K562 (cell line): ENCODE results near the gene MRAP2. TPM values are rescaled to one million over a fixed set of nuclear protein-coding genes. Genes with fewer than 3 reads are reported as not detected.

Source experiments
- ARID1B ChIP-seq: fragments of 450-650 bp; IDR thresholded peaks from 2 replicates; pipeline ENCODE4 v1.6.1; 2016; ENCODE audit warnings: antibody characterized with exemption, mild to moderate bottlenecking, inconsistent platforms
- BHLHE40 ChIP-seq: IDR thresholded peaks from 2 replicates; pipeline ENCODE4 v1.6.1; 2011; ENCODE audit warnings: low read length, improper control_type of control experiment
- CBX5 ChIP-seq: IDR thresholded peaks from 2 replicates; pipeline ENCODE4 v1.6.1; 2014; ENCODE audit warnings: low read depth, borderline replicate concordance
- ELF1 ChIP-seq: fragments of 200-800 bp; sonication (Bioruptor generic); IDR thresholded peaks from 2 replicates; pipeline ENCODE4 v1.6.1; 2016; ENCODE audit warnings: missing genetic modification characterization, missing compliant biosample characterization
- FOXJ3 ChIP-seq: sonication (generic); formaldehyde crosslinking; IDR thresholded peaks from 2 replicates; pipeline ENCODE4 v1.4.0; 2020; ENCODE audit warnings: mild to moderate bottlenecking, missing genetic modification reagents
- GABPB2 ChIP-seq: fragments of 250-450 bp; sonication (Bioruptor Pico); conservative IDR thresholded peaks from 2 replicates; pipeline ENCODE4 v1.5.1; 2021; ENCODE audit warnings: mild to moderate bottlenecking
- JUND ChIP-seq, 2 experiments: IDR thresholded peaks; 2 replicates in 1 of 2; 3 replicates in 1 of 2; pipeline ENCODE4 v1.6.1; 2011; ENCODE audit warnings: borderline replicate concordance in 2 of 2, low read depth in 2 of 2, low read length in 2 of 2, improper control_type of control experiment in 1 of 2, missing biosample characterization in 1 of 2, missing genetic modification characterization in 1 of 2, missing genetic modification reagents in 1 of 2
- KLF6 ChIP-seq: fragments of 250-450 bp; sonication (Bioruptor Pico); IDR thresholded peaks from 2 replicates; pipeline ENCODE4 v1.4.0; 2020; ENCODE audit warnings: mild to moderate bottlenecking, moderate library complexity, borderline replicate concordance
- LARP7 ChIP-seq: fragments of 450-650 bp; IDR thresholded peaks from 2 replicates; pipeline ENCODE4 v1.6.1; 2016
- NELFE ChIP-seq: IDR thresholded peaks from 2 replicates; pipeline ENCODE4 v1.6.1; 2011; ENCODE audit warnings: mild to moderate bottlenecking; ENCODE audit not compliant: insufficient read depth, insufficient read length
- NEUROD1 ChIP-seq: fragments of 150-350 bp; IDR thresholded peaks from 2 replicates; pipeline ENCODE4 v1.6.1; 2014; ENCODE audit warnings: borderline replicate concordance, low read length, low read depth; ENCODE audit not compliant: partially characterized antibody
- NFRKB ChIP-seq: fragments of 450-650 bp; IDR thresholded peaks from 2 replicates; pipeline ENCODE4 v1.6.1; 2016; ENCODE audit warnings: low read depth
- NRF1 ChIP-seq, 2 experiments: fragments of 450-650 bp; IDR thresholded peaks in 1 of 2; conservative IDR thresholded peaks in 1 of 2; 2 replicates each; pipeline ENCODE4 v1.6.1; 2014; ENCODE audit warnings: mild to moderate bottlenecking in 2 of 2
- PRPF4 ChIP-seq: fragments of 200-400 bp; formaldehyde crosslinking; IDR thresholded peaks from one replicate; pipeline ENCODE4 v1.6.1; 2017; ENCODE audit warnings: low read length, low read depth, mild to moderate bottlenecking; ENCODE audit not compliant: insufficient read depth, poor library complexity, severe bottlenecking
- RBM34 ChIP-seq: fragments of 200-400 bp; formaldehyde crosslinking; IDR thresholded peaks from 2 replicates; pipeline ENCODE4 v1.6.1; 2018; ENCODE audit warnings: low read length, borderline replicate concordance; ENCODE audit not compliant: insufficient read depth
- RCOR1 ChIP-seq, 2 experiments: IDR thresholded peaks; 2 replicates each; pipeline ENCODE4 v1.6.1; 2012; ENCODE audit warnings: low read depth in 2 of 2, low read length in 2 of 2, borderline replicate concordance in 1 of 2, improper control_type of control experiment in 1 of 2
- SMAD4 ChIP-seq: fragments of 250-450 bp; sonication (Bioruptor Pico); conservative IDR thresholded peaks from 2 replicates; pipeline ENCODE4 v1.8.0; 2021; ENCODE audit warnings: inconsistent platforms, mild to moderate bottlenecking, moderate library complexity
- SOX6 ChIP-seq: fragments of 450-650 bp; IDR thresholded peaks from 2 replicates; pipeline ENCODE4 v1.6.1; 2014; ENCODE audit warnings: mild to moderate bottlenecking
- TCF3 ChIP-seq: sonication (generic); formaldehyde crosslinking; IDR thresholded peaks from 2 replicates; pipeline ENCODE4 v1.4.0; 2020; ENCODE audit warnings: mild to moderate bottlenecking, missing genetic modification reagents
- ZNF24 ChIP-seq: fragments of 450-650 bp; IDR thresholded peaks from 2 replicates; pipeline ENCODE4 v1.6.1; 2016
- ZNF384 ChIP-seq: IDR thresholded peaks from 2 replicates; pipeline ENCODE4 v1.6.1; 2012; ENCODE audit warnings: low read depth, low read length, improper control_type of control experiment
- ZNF431 ChIP-seq: sonication (generic); formaldehyde crosslinking; IDR thresholded peaks from 2 replicates; pipeline ENCODE4 v1.8.0; 2022; ENCODE audit warnings: mild to moderate bottlenecking, missing genetic modification reagents
- ZNF76 ChIP-seq: fragments of 250-450 bp; sonication (Bioruptor Pico); IDR thresholded peaks from 2 replicates; pipeline ENCODE4 v1.4.0; 2020; ENCODE audit warnings: mild to moderate bottlenecking, moderate library complexity, borderline replicate concordance
- polyA plus RNA-seq, 8 experiments: library from polyadenylated mRNA; depleted of rRNA in 4 of 8; stranded (reverse) in 5 of 8; unstranded in 3 of 8; fragments of >200 nt; fragmentation: Nextera tagmentation in 2 of 8; fragmentation: Illumina TruSeq in 1 of 8; extraction: Ambion mirVana in 2 of 8; extraction: Trizol in 1 of 8; gene quantifications; 2 replicates each; pipeline versions ENCODE4 v1.2.1 to v1.2.3, GENCODE V29; 2011 to 2014; ENCODE audit warnings: inconsistent platforms in 1 of 8, missing spikeins in 1 of 8
- total RNA-seq, 7 experiments: library from RNA; depleted of rRNA in 6 of 7; stranded (reverse); fragments of >200 nt in 6 of 7; fragmentation: Illumina TruSeq in 2 of 7; extraction: Trizol in 2 of 7; gene quantifications; 2 replicates each; pipeline versions ENCODE4 v1.2.1 to v1.2.3, GENCODE V29; 2011 to 2021; ENCODE audit warnings: low replicate concordance in 1 of 7
- TF ChIP-seq, protein P1 (sequence below): fragments of 450-650 bp; IDR thresholded peaks from 2 replicates; pipeline ENCODE4 v1.6.1; 2016; ENCODE audit warnings: borderline replicate concordance
- TF ChIP-seq, protein P2 (sequence below): sonication (generic); formaldehyde crosslinking; IDR thresholded peaks from 2 replicates; pipeline ENCODE4 v1.9.0; 2022; ENCODE audit warnings: mild to moderate bottlenecking, missing genetic modification reagents
- TF ChIP-seq, protein P3 (sequence below): fragments of 450-650 bp; conservative IDR thresholded peaks from 2 replicates; pipeline ENCODE4 v1.6.1; 2016; ENCODE audit warnings: missing genetic modification characterization, low read depth, mild to moderate bottlenecking, control low read depth, missing compliant biosample characterization

MRAP2 gene
- total and polyA plus RNA-seq, 9 of the 15 experiments (the other 6 are each of a cell fraction or from before 2014, with no cell fraction given), result 5.9 to 38.9 (median 9.3) TPM

DNA sequence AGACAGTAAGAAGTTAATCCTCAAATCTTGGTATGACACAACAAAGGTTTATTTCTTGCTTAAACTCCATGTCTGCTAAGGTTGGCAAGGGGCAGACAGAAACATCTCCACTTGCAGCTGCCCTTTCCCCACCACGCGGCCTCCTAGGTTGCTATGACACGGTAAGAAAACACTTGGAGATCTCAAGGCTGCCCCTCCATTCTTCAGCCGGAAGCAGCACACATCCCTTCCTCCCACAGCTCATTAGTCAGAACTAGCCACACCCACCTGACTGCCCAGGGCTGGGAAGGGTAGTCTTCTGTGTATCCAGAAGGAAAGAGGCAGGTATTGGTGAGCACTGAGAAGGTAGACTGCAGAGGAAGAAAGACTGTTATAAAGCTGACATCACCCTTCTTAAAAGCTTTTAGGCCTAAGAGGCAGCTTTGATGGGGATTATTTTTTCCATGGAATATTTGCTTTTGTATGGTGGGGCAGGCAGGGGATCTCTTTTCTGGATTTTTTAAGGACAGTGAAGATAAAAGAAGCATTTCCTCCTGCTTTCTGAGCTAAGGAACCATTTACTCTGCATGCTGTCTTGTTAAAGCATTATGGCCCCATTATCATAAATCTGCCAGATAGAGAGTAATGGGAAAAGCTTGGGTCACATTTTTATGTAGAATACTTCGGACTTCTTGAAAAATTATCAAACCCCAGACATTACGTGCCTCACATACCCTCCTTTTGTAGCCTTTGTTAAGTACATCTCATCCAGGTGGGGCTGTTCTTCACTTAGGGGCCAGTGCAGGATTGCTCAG lies 41.6 kb downstream of the MRAP2 start (continued):
- TF ChIP-seq NEUROD1 (no peak), SOX6 (no peak), ZNF24 (no peak), NELFE (no peak), FOXJ3 (CRISPR knock-in tag) (no peak), NFRKB (no peak), LARP7 (no peak), BHLHE40 (no peak), JUND (IDR thresholded peaks at IDR 0.05; ENCODE audit: borderline replicate concordance, low read depth, low read length) (peak; percentile 66), JUND (tag; IDR thresholded peaks at IDR 0.05; ENCODE audit: borderline replicate concordance, low read depth, low read length) (peak; percentile 22; the same call in 1 of the 3 replicates), NRF1 (conservative IDR thresholded peaks at IDR 0.05 in 1 of 2, IDR thresholded peaks at IDR 0.05 in 1 of 2) (peak in 1 of 2 experiments; percentile 31; a peak in 1 of 4 replicates), ZNF384 (no peak), ZNF76 (CRISPR knock-in tag) (no peak), ZNF431 (CRISPR knock-in tag) (no peak), SMAD4 (CRISPR knock-in tag) (0 out of 2 replicates have a peak, but pooled peaks have one; percentile 8), CBX5 (no peak), PRPF4 (no peak), TCF3 (CRISPR knock-in tag) (no peak), KLF6 (CRISPR knock-in tag) (no peak), GABPB2 (CRISPR knock-in tag) (no peak), ARID1B (no peak), RCOR1 (IDR thresholded peaks at IDR 0.05; ENCODE audit: borderline replicate concordance in 1 of 2, low read depth in 2 of 2, low read length in 2 of 2) (peak in 1 of 2 experiments; percentile 32; a peak in 1 of 4 replicates), ELF1 (tag) (0 out of 2 replicates have a peak, but pooled peaks have one; percentile 34), RBM34 (no peak)
- TF ChIP-seq, protein P1, sequence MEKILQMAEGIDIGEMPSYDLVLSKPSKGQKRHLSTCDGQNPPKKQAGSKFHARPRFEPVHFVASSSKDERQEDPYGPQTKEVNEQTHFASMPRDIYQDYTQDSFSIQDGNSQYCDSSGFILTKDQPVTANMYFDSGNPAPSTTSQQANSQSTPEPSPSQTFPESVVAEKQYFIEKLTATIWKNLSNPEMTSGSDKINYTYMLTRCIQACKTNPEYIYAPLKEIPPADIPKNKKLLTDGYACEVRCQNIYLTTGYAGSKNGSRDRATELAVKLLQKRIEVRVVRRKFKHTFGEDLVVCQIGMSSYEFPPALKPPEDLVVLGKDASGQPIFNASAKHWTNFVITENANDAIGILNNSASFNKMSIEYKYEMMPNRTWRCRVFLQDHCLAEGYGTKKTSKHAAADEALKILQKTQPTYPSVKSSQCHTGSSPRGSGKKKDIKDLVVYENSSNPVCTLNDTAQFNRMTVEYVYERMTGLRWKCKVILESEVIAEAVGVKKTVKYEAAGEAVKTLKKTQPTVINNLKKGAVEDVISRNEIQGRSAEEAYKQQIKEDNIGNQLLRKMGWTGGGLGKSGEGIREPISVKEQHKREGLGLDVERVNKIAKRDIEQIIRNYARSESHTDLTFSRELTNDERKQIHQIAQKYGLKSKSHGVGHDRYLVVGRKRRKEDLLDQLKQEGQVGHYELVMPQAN, result no peak
- TF ChIP-seq, protein P2, sequence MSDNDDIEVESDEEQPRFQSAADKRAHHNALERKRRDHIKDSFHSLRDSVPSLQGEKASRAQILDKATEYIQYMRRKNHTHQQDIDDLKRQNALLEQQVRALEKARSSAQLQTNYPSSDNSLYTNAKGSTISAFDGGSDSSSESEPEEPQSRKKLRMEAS (CRISPR knock-in tag), result no peak
- TF ChIP-seq, protein P3, sequence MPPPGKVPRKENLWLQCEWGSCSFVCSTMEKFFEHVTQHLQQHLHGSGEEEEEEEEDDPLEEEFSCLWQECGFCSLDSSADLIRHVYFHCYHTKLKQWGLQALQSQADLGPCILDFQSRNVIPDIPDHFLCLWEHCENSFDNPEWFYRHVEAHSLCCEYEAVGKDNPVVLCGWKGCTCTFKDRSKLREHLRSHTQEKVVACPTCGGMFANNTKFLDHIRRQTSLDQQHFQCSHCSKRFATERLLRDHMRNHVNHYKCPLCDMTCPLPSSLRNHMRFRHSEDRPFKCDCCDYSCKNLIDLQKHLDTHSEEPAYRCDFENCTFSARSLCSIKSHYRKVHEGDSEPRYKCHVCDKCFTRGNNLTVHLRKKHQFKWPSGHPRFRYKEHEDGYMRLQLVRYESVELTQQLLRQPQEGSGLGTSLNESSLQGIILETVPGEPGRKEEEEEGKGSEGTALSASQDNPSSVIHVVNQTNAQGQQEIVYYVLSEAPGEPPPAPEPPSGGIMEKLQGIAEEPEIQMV (tag), result no peak
